Peyer's patch (tissue), 4 donors: ENCODE measurements around the gene BLOC1S5.

Experiments
- CTCF ChIP-seq, 6 experiments: fragments of 450-650 bp in 4 of 6; fragments of 200-600 bp in 2 of 6; sonication (generic) in 1 of 6; IDR thresholded peaks; one replicate each; pipeline ENCODE4 v1.5.1; 2017 to 2019; ENCODE audit warnings: antibody characterized with exemption in 6 of 6, mild to moderate bottlenecking in 3 of 6, moderate library complexity in 1 of 6
- POLR2A ChIP-seq, 2 donors: fragments of 450-650 bp; IDR thresholded peaks; one replicate each; pipeline ENCODE4 v1.5.1; 2017; ENCODE audit warnings: antibody characterized with exemption in 2 of 2, mild to moderate bottlenecking in 2 of 2, moderate library complexity in 2 of 2

DNA sequence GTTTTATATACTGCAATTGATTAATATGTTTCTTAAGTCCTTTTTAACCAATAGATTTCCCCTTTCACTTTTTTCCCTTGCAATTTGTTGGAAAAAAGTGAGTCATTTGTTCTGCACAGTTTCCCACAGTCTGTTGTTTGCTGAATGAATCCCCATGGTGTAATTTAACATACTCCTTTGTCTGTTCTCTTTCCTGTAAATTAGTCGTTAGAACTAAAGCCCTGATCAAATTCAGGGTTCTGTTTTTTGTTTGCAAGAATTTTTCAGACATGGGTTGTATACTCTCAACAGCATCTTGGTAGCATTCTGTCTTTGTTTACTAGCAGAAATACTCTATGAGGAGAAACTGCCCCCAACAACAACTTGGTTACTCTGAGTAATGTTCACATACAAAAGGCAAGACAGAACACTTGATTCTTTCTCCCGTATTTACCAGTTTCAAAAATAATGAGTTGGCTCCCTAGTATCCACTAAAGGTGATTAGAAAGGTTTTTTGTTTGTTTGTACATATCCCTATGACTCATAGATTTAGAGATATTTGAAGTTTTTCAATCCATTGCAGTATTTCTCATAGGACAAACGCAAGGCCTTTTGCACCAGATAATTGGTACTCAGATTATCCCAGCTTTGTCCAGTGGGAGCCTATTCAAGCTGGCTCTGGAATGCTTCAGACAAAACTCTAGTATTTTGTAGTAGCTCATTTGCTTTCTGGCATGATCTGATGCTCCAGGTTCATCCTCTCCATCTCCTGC, 16.5 kb downstream of the BLOC1S5 start:
- TF ChIP-seq CTCF (IDR thresholded peaks at IDR 0.05): no peak
- TF ChIP-seq POLR2A (IDR thresholded peaks at IDR 0.05): no peak
